ENCODE measurements around the gene TCERG1L.

The TCERG1L gene

GRCh38 chr10:131099028-131099726, 212.3 kb downstream of the TCERG1L start:
- H2AFZ ChIP-seq (ENCODE audit: low read depth, low read length, severe bottlenecking), result no peak overlapping the region
- no peaks in the 10 kb centered on the region for H4K20me1 ChIP-seq (ENCODE audit: low read depth, low read length)
- H3K4me3 ChIP-seq (ENCODE audit: insufficient read depth, low read length, poor library complexity, severe bottlenecking), result no peak overlapping the region
- no peaks in the 10 kb centered on the region for H3K27me3 ChIP-seq (ENCODE audit: low read length)
- no peak overlapping the region for H3K4me2 ChIP-seq (ENCODE audit: low read depth, low read length, poor library complexity, severe bottlenecking)
- no peaks in the 10 kb centered on the region for H3K9me3 ChIP-seq (ENCODE audit: insufficient read depth, low read length)
- H3K79me2 ChIP-seq (ENCODE audit: insufficient read depth, low read length), result no peaks in the 10 kb centered on the region
- H3K9me2 ChIP-seq (replicated peaks; ENCODE audit: insufficient read depth, low read length), result no peaks in the 10 kb centered on the region
- TF ChIP-seq EZH2phosphoT487 (conservative IDR thresholded peaks at IDR 0.05; ENCODE audit: low read length) (no peak), CTCF (IDR thresholded peaks at IDR 0.05; ENCODE audit: insufficient read depth, low read length, poor library complexity, severe bottlenecking) (no peak)
- H3K9ac ChIP-seq (ENCODE audit: low read length), result no peak overlapping the region
- no peaks in the 10 kb centered on the region for H3F3A ChIP-seq (ENCODE audit: insufficient read depth)
- H3K27ac ChIP-seq (ENCODE audit: low read depth, low read length), result no peak overlapping the region
- H3K36me3 ChIP-seq (ENCODE audit: low read length), result no peaks in the 10 kb centered on the region

GRCh38 chr10:131098416-131098952, 213.0 kb downstream of the TCERG1L start:
- no peak overlapping the region for H3K9ac ChIP-seq (ENCODE audit: low read length)
- H3K4me2 ChIP-seq (ENCODE audit: low read depth, low read length, poor library complexity, severe bottlenecking), result no peak overlapping the region
- H3K36me3 ChIP-seq (ENCODE audit: low read length), result no peaks in the 10 kb centered on the region
- no peaks in the 10 kb centered on the region for H3K9me3 ChIP-seq (ENCODE audit: insufficient read depth, low read length)
- H3K27ac ChIP-seq (ENCODE audit: low read depth, low read length), result no peak overlapping the region
- TF ChIP-seq EZH2phosphoT487 (conservative IDR thresholded peaks at IDR 0.05; ENCODE audit: low read length), result no peak
- TF ChIP-seq CTCF (IDR thresholded peaks at IDR 0.05; ENCODE audit: insufficient read depth, low read length, poor library complexity, severe bottlenecking), result no peak
- H3K4me3 ChIP-seq (ENCODE audit: insufficient read depth, low read length, poor library complexity, severe bottlenecking), result no peak overlapping the region
- H3K79me2 ChIP-seq (ENCODE audit: insufficient read depth, low read length), result no peaks in the 10 kb centered on the region
- no peaks in the 10 kb centered on the region for H3K27me3 ChIP-seq (ENCODE audit: low read length)
- no peaks in the 10 kb centered on the region for H3F3A ChIP-seq (ENCODE audit: insufficient read depth)
- no peaks in the 10 kb centered on the region for H4K20me1 ChIP-seq (ENCODE audit: low read depth, low read length)
- H2AFZ ChIP-seq (ENCODE audit: low read depth, low read length, severe bottlenecking), result no peak overlapping the region
- H3K9me2 ChIP-seq (replicated peaks; ENCODE audit: insufficient read depth, low read length), result no peaks in the 10 kb centered on the region

GRCh38 chr10:131096031-131096430, 215.5 kb downstream of the TCERG1L start:
- Histone ChIP-seq H3K4me3 (ENCODE audit: insufficient read depth, low read length, poor library complexity, severe bottlenecking) (no peak overlapping the region), H3K36me3 (ENCODE audit: low read length) (no peaks in the 10 kb centered on the region), H3K9me2 (replicated peaks; ENCODE audit: insufficient read depth, low read length) (no peaks in the 10 kb centered on the region), H3K9ac (ENCODE audit: low read length) (no peak overlapping the region), H3K27ac (ENCODE audit: low read depth, low read length) (no peak overlapping the region), H2AFZ (ENCODE audit: low read depth, low read length, severe bottlenecking) (no peak overlapping the region), H3K27me3 (ENCODE audit: low read length) (no peaks in the 10 kb centered on the region), H3K4me2 (ENCODE audit: low read depth, low read length, poor library complexity, severe bottlenecking) (no peak overlapping the region), H4K20me1 (ENCODE audit: low read depth, low read length) (no peaks in the 10 kb centered on the region), H3K9me3 (ENCODE audit: insufficient read depth, low read length) (no peaks in the 10 kb centered on the region), H3K79me2 (ENCODE audit: insufficient read depth, low read length) (no peaks in the 10 kb centered on the region), H3F3A (ENCODE audit: insufficient read depth) (no peaks in the 10 kb centered on the region)
- TF ChIP-seq EZH2phosphoT487 (conservative IDR thresholded peaks at IDR 0.05; ENCODE audit: low read length) (no peak), CTCF (IDR thresholded peaks at IDR 0.05; ENCODE audit: insufficient read depth, low read length, poor library complexity, severe bottlenecking) (no peak)

Measured in SU-DHL-6 (cell line).